Ascending aorta (tissue), 2 donors: ENCODE measurements around the gene GIT2. TPM values are rescaled to one million over a fixed set of nuclear protein-coding genes. Genes with fewer than 3 reads are reported as not detected.

ENCODE experiments used
- DNase-seq, 2 donors: peaks; one replicate each; pipeline ENCODE4 v3.0.0-alpha.2; 2019; ENCODE audit warnings: low spot score in 2 of 2
- H3K27ac ChIP-seq, 2 donors: fragments of 200-600 bp; sonication (generic); one replicate each; pipeline ENCODE4 v1.5.1; 2016 to 2017; ENCODE audit warnings: mild to moderate bottlenecking in 1 of 2
- H3K27me3 ChIP-seq: fragments of 200-600 bp; sonication (generic); one replicate; pipeline ENCODE4 v1.5.1; 2017
- H3K36me3 ChIP-seq, 2 donors: fragments of 200-600 bp; sonication (generic); one replicate each; pipeline ENCODE4 v1.5.1; 2016
- H3K4me1 ChIP-seq, 2 donors: fragments of 200-600 bp; sonication (generic); one replicate each; pipeline ENCODE4 v1.5.1; 2016 to 2017; ENCODE audit warnings: mild to moderate bottlenecking in 1 of 2
- H3K4me3 ChIP-seq, 2 donors: fragments of 200-600 bp; sonication (generic); one replicate each; pipeline ENCODE4 v1.5.1; 2016 to 2017; ENCODE audit warnings: mild to moderate bottlenecking in 1 of 2
- H3K9me3 ChIP-seq, 2 donors: fragments of 200-600 bp; sonication (generic); one replicate each; pipeline ENCODE4 v1.5.1; 2016
- CTCF ChIP-seq, 3 experiments: fragments of 200-600 bp in 2 of 3; fragments of 450-650 bp in 1 of 3; sonication (generic) in 2 of 3; IDR thresholded peaks; one replicate each; pipeline ENCODE4 v1.5.1; 2016 to 2019; ENCODE audit warnings: antibody characterized with exemption in 3 of 3, mild to moderate bottlenecking in 1 of 3, moderate library complexity in 1 of 3
- intact Hi-C: fragments of 100-400 bp; cut with DNase I; formaldehyde crosslinking; loops from one replicate; pipeline ENCODE4 v1.15.1; 2023
- total RNA-seq: library from RNA; depleted of rRNA; stranded (reverse); fragments of >200 nt; gene quantifications from one replicate; pipeline ENCODE4 v1.1.0, GENCODE V29; 2016

GIT2 gene
- total RNA-seq, 1 donor from 2014 or later, result 44.9 TPM

GRCh38 chr12:109914461-109914860 lies 81.7 kb downstream of the GIT2 start:
- H3K27ac ChIP-seq, result no peak overlapping the region
- TF ChIP-seq CTCF (IDR thresholded peaks at IDR 0.05), result no peak
- H3K36me3 ChIP-seq, result peaks cover 74 to 83% of the 10 kb centered on the region in 2 donors
- no peak overlapping the region for H3K4me3 ChIP-seq
- DNase-seq, result no peak
- no peaks in the 10 kb centered on the region for H3K4me1 ChIP-seq
- no peaks in the 10 kb centered on the region for H3K27me3 ChIP-seq
- H3K9me3 ChIP-seq, result no peaks in the 10 kb centered on the region
- intact Hi-C loops, result no loop called here

- Histone ChIP-seq H3K4me1 (no peaks in the 10 kb centered on the region), H3K27me3 (no peaks in the 10 kb centered on the region), H3K9me3 (no peaks in the 10 kb centered on the region), H3K27ac (no peak overlapping the region), H3K4me3 (no peak overlapping the region), H3K36me3 (peaks cover 73 to 82% of the 10 kb centered on the region in 2 donors)
- no peak for TF ChIP-seq CTCF (IDR thresholded peaks at IDR 0.05)
- DNase-seq, result no peak
- intact Hi-C loops, result no loop called here
These were observed 83.3 kb downstream of the GIT2 start for GRCh38 chr12:109912855-109913321.

- intact Hi-C loops, result no loop called here
- Histone ChIP-seq H3K4me3 (no peak overlapping the region), H3K27me3 (no peaks in the 10 kb centered on the region), H3K27ac (no peak overlapping the region), H3K36me3 (peaks cover 76 to 80% of the 10 kb centered on the region in 2 donors), H3K4me1 (no peaks in the 10 kb centered on the region), H3K9me3 (no peaks in the 10 kb centered on the region)
- DNase-seq, result no peak
- no peak for TF ChIP-seq CTCF (IDR thresholded peaks at IDR 0.05)
These were observed 85.2 kb downstream of the GIT2 start for GRCh38 chr12:109910969-109911348.

- no peak for DNase-seq
- Histone ChIP-seq H3K27me3 (no peaks in the 10 kb centered on the region), H3K9me3 (no peaks in the 10 kb centered on the region), H3K27ac (no peak overlapping the region), H3K36me3 (peaks cover 75 to 80% of the 10 kb centered on the region in 2 donors), H3K4me1 (no peaks in the 10 kb centered on the region), H3K4me3 (no peak overlapping the region)
- intact Hi-C loops, result no loop called here
- no peak for TF ChIP-seq CTCF (IDR thresholded peaks at IDR 0.05)
These were observed 85.8 kb downstream of the GIT2 start for GRCh38 chr12:109910254-109910968.

GRCh38 chr12:109905301-109905700 lies 90.9 kb downstream of the GIT2 start:
- intact Hi-C loops, result no loop called here
- Histone ChIP-seq H3K4me1 (peaks cover 0 to 6% of the 10 kb centered on the region in 2 donors), H3K9me3 (no peaks in the 10 kb centered on the region), H3K27me3 (no peaks in the 10 kb centered on the region), H3K4me3 (no peak overlapping the region), H3K27ac (no peak overlapping the region), H3K36me3 (peaks cover 58 to 61% of the 10 kb centered on the region in 2 donors)
- no peak for TF ChIP-seq CTCF (IDR thresholded peaks at IDR 0.05)
- no peak for DNase-seq
